ENCODE data around the gene DUOXA1. TPM values are rescaled to one million over a fixed set of nuclear protein-coding genes. Genes with fewer than 3 reads are reported as not detected.
"Not testable (repeated sequence)": the region's sequence is repeated elsewhere in the genome, so short reads cannot be mapped to it uniquely, and the experiment has no call there.

DUOXA1 gene
- total RNA-seq, 2 experiments from 2014 or later = 0.19 to 0.36 TPM

- intact Hi-C loops (cut with micrococcal nuclease) = no loop called here
- H3K36me3 Mint-ChIP-seq = no peaks in the 10 kb centered on the region
- H3K27ac Mint-ChIP-seq = no peak overlapping the region
- no peak overlapping the region for H3K4me3 Mint-ChIP-seq
- peaks cover 17% of the 10 kb centered on the region for H3K27me3 Mint-ChIP-seq
- no peaks in the 10 kb centered on the region for H3K9me3 Mint-ChIP-seq
- no peak for DNase-seq
- POLR2A ChIA-PET = no interaction called here
- CTCF ChIA-PET = no interaction called here
- no peaks in the 10 kb centered on the region for H3K4me1 Mint-ChIP-seq (ENCODE audit: low read depth)
These were observed 36.7 kb downstream of the DUOXA1 start for GRCh38 chr15:45093013-45093412.

GRCh38 chr15:45091576-45091975 lies 38.1 kb downstream of the DUOXA1 start:
- Mint-ChIP-seq H3K9me3 (no peaks in the 10 kb centered on the region), H3K4me3 (no peak overlapping the region), H3K27ac (no peak overlapping the region), H3K4me1 (ENCODE audit: low read depth) (no peaks in the 10 kb centered on the region), H3K36me3 (no peaks in the 10 kb centered on the region), H3K27me3 (peaks cover 26% of the 10 kb centered on the region)
- intact Hi-C loops (cut with micrococcal nuclease) = no loop called here
- DNase-seq = no peak
- ChIA-PET POLR2A (no interaction called here), CTCF (no interaction called here)

GRCh38 chr15:45091161-45091560 lies 38.5 kb downstream of the DUOXA1 start:
- intact Hi-C loops (cut with micrococcal nuclease) = no loop called here
- POLR2A ChIA-PET = no interaction called here
- Mint-ChIP-seq H3K36me3 (no peaks in the 10 kb centered on the region), H3K4me1 (ENCODE audit: low read depth) (no peaks in the 10 kb centered on the region), H3K27ac (no peak overlapping the region), H3K27me3 (peaks cover 26% of the 10 kb centered on the region), H3K4me3 (no peak overlapping the region), H3K9me3 (no peaks in the 10 kb centered on the region)
- no peak for DNase-seq
- CTCF ChIA-PET = no interaction called here

- Mint-ChIP-seq H3K27ac (no peak overlapping the region), H3K9me3 (no peaks in the 10 kb centered on the region), H3K36me3 (no peaks in the 10 kb centered on the region), H3K4me1 (ENCODE audit: low read depth) (no peaks in the 10 kb centered on the region), H3K4me3 (no peak overlapping the region), H3K27me3 (peaks cover 26% of the 10 kb centered on the region)
- no peak for DNase-seq
- intact Hi-C loops (cut with micrococcal nuclease) = no loop called here
- POLR2A ChIA-PET = no interaction called here
- CTCF ChIA-PET = interaction anchor here (1.9 kb wide), 1 partner anchor 28 kb away, joined by 7 read pairs; no protein-coding TSS in a partner anchor
These were observed 39.8 kb downstream of the DUOXA1 start for GRCh38 chr15:45089712-45090373.

- Mint-ChIP-seq H3K4me1 (ENCODE audit: low read depth) (no peaks in the 10 kb centered on the region), H3K4me3 (no peak overlapping the region), H3K27ac (no peak overlapping the region), H3K27me3 (peaks cover 26% of the 10 kb centered on the region), H3K9me3 (no peaks in the 10 kb centered on the region), H3K36me3 (no peaks in the 10 kb centered on the region)
- DNase-seq = no peak
- CTCF ChIA-PET = interaction anchor here (1.9 kb wide), 1 partner anchor 29 kb away, joined by 7 read pairs; no protein-coding TSS in a partner anchor
- intact Hi-C loops (cut with micrococcal nuclease) = no loop called here
- POLR2A ChIA-PET = no interaction called here
These were observed 40.6 kb downstream of the DUOXA1 start for GRCh38 chr15:45088801-45089711.

GRCh38 chr15:45087513-45087912 lies 42.2 kb downstream of the DUOXA1 start:
- intact Hi-C loops (cut with micrococcal nuclease) = no loop called here
- POLR2A ChIA-PET = interaction anchor here (0.6 kb wide), 1 partner anchor 1866 kb away, joined by 3 read pairs; the partner anchor contains the start of gene EPB42
- no peak for DNase-seq
- Mint-ChIP-seq H3K27me3 (peaks cover 28% of the 10 kb centered on the region), H3K4me1 (ENCODE audit: low read depth) (no peaks in the 10 kb centered on the region), H3K4me3 (no peak overlapping the region), H3K27ac (no peak overlapping the region), H3K36me3 (no peaks in the 10 kb centered on the region), H3K9me3 (no peaks in the 10 kb centered on the region)
- CTCF ChIA-PET = no interaction called here

- Mint-ChIP-seq H3K4me3 (no peak overlapping the region), H3K27ac (no peak overlapping the region), H3K4me1 (ENCODE audit: low read depth) (no peaks in the 10 kb centered on the region), H3K9me3 (no peaks in the 10 kb centered on the region), H3K36me3 (no peaks in the 10 kb centered on the region), H3K27me3 (peaks cover 14% of the 10 kb centered on the region)
- intact Hi-C loops (cut with micrococcal nuclease) = no loop called here
- DNase-seq = no peak
- ChIA-PET CTCF (interaction anchor here (1.2 kb wide), 1 partner anchor 34 kb away, joined by 7 read pairs; no protein-coding TSS in a partner anchor), POLR2A (no interaction called here)
These were observed 45.5 kb downstream of the DUOXA1 start for GRCh38 chr15:45084163-45084562.

- no peak overlapping the region for H3K4me3 Mint-ChIP-seq
- H3K36me3 Mint-ChIP-seq = no peaks in the 10 kb centered on the region
- POLR2A ChIA-PET = no interaction called here
- H3K9me3 Mint-ChIP-seq = no peaks in the 10 kb centered on the region
- no peaks in the 10 kb centered on the region for H3K4me1 Mint-ChIP-seq (ENCODE audit: low read depth)
- DNase-seq = no peak
- intact Hi-C loops (cut with micrococcal nuclease) = no loop called here
- CTCF ChIA-PET = no interaction called here
- H3K27ac Mint-ChIP-seq = no peak overlapping the region
- H3K27me3 Mint-ChIP-seq = peaks cover 11% of the 10 kb centered on the region
These were observed 46.5 kb downstream of the DUOXA1 start for GRCh38 chr15:45083223-45083622.

- DNase-seq; H3K9me3 Mint-ChIP-seq; CTCF ChIA-PET; H3K4me3 Mint-ChIP-seq; H3K27me3 Mint-ChIP-seq; H3K36me3 Mint-ChIP-seq; intact Hi-C loops (cut with micrococcal nuclease); H3K4me1 Mint-ChIP-seq (ENCODE audit: low read depth); POLR2A ChIA-PET; H3K27ac Mint-ChIP-seq: not testable (repeated sequence)
These were observed 47.3 kb downstream of the DUOXA1 start for GRCh38 chr15:45082412-45082811.

GRCh38 chr15:45080593-45080992 lies 49.1 kb downstream of the DUOXA1 start:
- intact Hi-C loops (cut with micrococcal nuclease); H3K4me1 Mint-ChIP-seq (ENCODE audit: low read depth); CTCF ChIA-PET; H3K4me3 Mint-ChIP-seq; H3K36me3 Mint-ChIP-seq; H3K27me3 Mint-ChIP-seq; H3K27ac Mint-ChIP-seq; DNase-seq; POLR2A ChIA-PET; H3K9me3 Mint-ChIP-seq: not testable (repeated sequence)

GRCh38 chr15:45079628-45080246 lies 49.9 kb downstream of the DUOXA1 start:
- H3K4me3 Mint-ChIP-seq; POLR2A ChIA-PET; H3K36me3 Mint-ChIP-seq; H3K27ac Mint-ChIP-seq; H3K4me1 Mint-ChIP-seq (ENCODE audit: low read depth); intact Hi-C loops (cut with micrococcal nuclease); H3K9me3 Mint-ChIP-seq; DNase-seq; H3K27me3 Mint-ChIP-seq: not testable (repeated sequence)
- CTCF ChIA-PET = interaction anchor here (0.8 kb wide), 1 partner anchor 38 kb away, joined by 3 read pairs; no protein-coding TSS in a partner anchor

GRCh38 chr15:45079201-45079600 lies 50.5 kb downstream of the DUOXA1 start:
- POLR2A ChIA-PET; H3K27me3 Mint-ChIP-seq; H3K4me3 Mint-ChIP-seq; H3K4me1 Mint-ChIP-seq (ENCODE audit: low read depth); CTCF ChIA-PET; H3K36me3 Mint-ChIP-seq; intact Hi-C loops (cut with micrococcal nuclease); H3K27ac Mint-ChIP-seq; DNase-seq; H3K9me3 Mint-ChIP-seq: not testable (repeated sequence)
